Stimulated activated CD8-positive, alpha-beta memory T cell treated with anti-CD3 and anti-CD28 coated beads, Interleukin-15, amount 100 ng/mL, for 4 hours (primary cell): ENCODE measurements around the gene TIMM44.

Experiments used
- DNase-seq, 2 donors: peaks; one replicate each; pipeline ENCODE4 v3.0.0-alpha.2; 2020; ENCODE audit warnings: low read depth in 2 of 2

TIMM44 gene

GRCh38 chr19:7943444-7944176 lies at the start of gene TIMM44:
Gene TIMM44, minus strand, starts transcription at chr19:7943666. Its CDS starts 15 bp downstream, at chr19:7943651.
- DNase-seq: peak; percentile 97 to 99

GRCh38 chr19:7992575-7992974 lies 49.1 kb upstream of the TIMM44 start:
- DNase-seq: no peak

GRCh38 chr19:7989071-7989575 lies 45.7 kb upstream of the TIMM44 start:
- no peak for DNase-seq

GRCh38 chr19:7988307-7988706 lies 44.8 kb upstream of the TIMM44 start:
- DNase-seq: no peak

GRCh38 chr19:7987114-7987768 lies 43.8 kb upstream of the TIMM44 start:
- DNase-seq: no peak

GRCh38 chr19:7986321-7987113 lies 43.1 kb upstream of the TIMM44 start:
- no peak for DNase-seq

- no peak for DNase-seq
These were observed 42.0 kb upstream of the TIMM44 start for GRCh38 chr19:7985481-7985911.

- no peak for DNase-seq
These were observed 40.8 kb upstream of the TIMM44 start for GRCh38 chr19:7983995-7984837.

GRCh38 chr19:7983286-7983950 lies 40.0 kb upstream of the TIMM44 start:
- DNase-seq: no peak

GRCh38 chr19:7982651-7983099 lies 39.2 kb upstream of the TIMM44 start:
- no peak for DNase-seq

- DNase-seq: no peak
These were observed 38.6 kb upstream of the TIMM44 start for GRCh38 chr19:7982103-7982502.

GRCh38 chr19:7981661-7982060 lies 38.2 kb upstream of the TIMM44 start:
- DNase-seq: no peak

- DNase-seq: no peak
These were observed 37.7 kb upstream of the TIMM44 start for GRCh38 chr19:7981199-7981598.

- no peak for DNase-seq
These were observed 37.2 kb upstream of the TIMM44 start for GRCh38 chr19:7980635-7981121.

GRCh38 chr19:7980168-7980567 lies 36.7 kb upstream of the TIMM44 start:
- no peak for DNase-seq

- DNase-seq: no peak
These were observed 36.1 kb upstream of the TIMM44 start for GRCh38 chr19:7979559-7979958.

GRCh38 chr19:7979011-7979410 lies 35.5 kb upstream of the TIMM44 start:
- no peak for DNase-seq

- no peak for DNase-seq
These were observed 34.8 kb upstream of the TIMM44 start for GRCh38 chr19:7978179-7978825.

GRCh38 chr19:7977723-7978040 lies 34.2 kb upstream of the TIMM44 start:
- DNase-seq: no peak

- DNase-seq: no peak
These were observed 33.7 kb upstream of the TIMM44 start for GRCh38 chr19:7977021-7977722.
